ENCODE data around the gene RPS6KA5. TPM values are rescaled to one million over a fixed set of nuclear protein-coding genes. Genes with fewer than 3 reads are reported as not detected.

Gene RPS6KA5
- total and polyA plus RNA-seq, 2 donors (not counting 1 experiment from before 2014, with no cell fraction given), result 6.0 to 34.6 TPM

GRCh38 chr14:91004987-91005386, 55.5 kb downstream of the RPS6KA5 start:
- TF ChIP-seq CTCF (IDR thresholded peaks at IDR 0.05) (no peak), EZH2 (IDR thresholded peaks at IDR 0.05; ENCODE audit: borderline replicate concordance, insufficient read depth, low read depth, low read length, poor library complexity, severe bottlenecking) (no peak)
- Histone ChIP-seq H3K4me1 (ENCODE audit: control insufficient read depth in 2 of 2, insufficient read depth in 2 of 2, low read length in 2 of 2) (peaks cover 31 to 35% of the 10 kb centered on the region in 2 donors), H2AFZ (ENCODE audit: insufficient read depth, low read depth, low read length, poor library complexity, severe bottlenecking) (no peak overlapping the region), H3K9me3 (ENCODE audit: control extremely low read depth in 1 of 3, control insufficient read depth in 2 of 3, insufficient read depth in 1 of 3, low read length in 2 of 3) (no peaks in the 10 kb centered on the region), H3K36me3 (replicated peaks in 1 of 2; ENCODE audit: control extremely low read depth in 1 of 2, control insufficient read depth in 1 of 2, extremely low read depth in 1 of 2, insufficient read depth in 2 of 2, low read length in 1 of 2) (no peaks in the 10 kb centered on the region), H3K4me2 (replicated peaks; ENCODE audit: low read depth, low read length, poor library complexity, severe bottlenecking) (no peak overlapping the region), H3K9ac (ENCODE audit: low read length) (no peak overlapping the region), H3K27ac (ENCODE audit: low read length in 2 of 2) (no peak overlapping the region), H3K4me3 (ENCODE audit: control extremely low read depth in 1 of 5, extremely low read depth in 1 of 5, insufficient read depth in 1 of 5, low read depth in 2 of 5, low read length in 4 of 5) (no peak overlapping the region), H3K79me2 (ENCODE audit: control insufficient read depth, insufficient read depth, low read length) (peaks cover 79% of the 10 kb centered on the region), H4K20me1 (ENCODE audit: control insufficient read depth, insufficient read depth, low read length, poor library complexity, severe bottlenecking) (no peaks in the 10 kb centered on the region), H3K27me3 (replicated peaks in 1 of 4; ENCODE audit: control extremely low read depth in 1 of 4, control insufficient read depth in 3 of 4, insufficient read depth in 4 of 4, low read length in 3 of 4) (no peaks in the 10 kb centered on the region)
- ChIA-PET POLR2A (no interaction called here), CTCF (interaction anchor here (0.8 to 1.2 kb wide), 2 partner anchors 20 to 172 kb away, joined by 3 to 4 read pairs; no protein-coding TSS in a partner anchor)
- Mint-ChIP-seq H3K9me3 (ENCODE audit: insufficient read depth) (no peaks in the 10 kb centered on the region), H3K27me3 (no peaks in the 10 kb centered on the region), H3K4me1 (peaks cover 39% of the 10 kb centered on the region), H3K27ac (no peak overlapping the region), H3K4me3 (no peak overlapping the region)
- no peak for ATAC-seq (ENCODE audit: low read depth)
- intact Hi-C loops (cut with micrococcal nuclease), result loop anchor here (5.0 to 10.0 kb wide), 2 partner anchors 310 to 412 kb away; partner anchors contain the start of gene CCDC88C
- DNase-seq, result no peak

GRCh38 chr14:90999299-90999698, 61.1 kb downstream of the RPS6KA5 start:
- Mint-ChIP-seq H3K9me3 (ENCODE audit: insufficient read depth) (no peaks in the 10 kb centered on the region), H3K27ac (peak overlapping the region; percentile 73), H3K27me3 (no peaks in the 10 kb centered on the region), H3K4me3 (no peak overlapping the region), H3K4me1 (peaks cover 38% of the 10 kb centered on the region)
- no peaks in the 10 kb centered on the region for H3K27me3 ChIP-seq (replicated peaks in 1 of 4; ENCODE audit: control extremely low read depth in 1 of 4, control insufficient read depth in 3 of 4, insufficient read depth in 4 of 4, low read length in 3 of 4)
- H4K20me1 ChIP-seq (ENCODE audit: control insufficient read depth, insufficient read depth, low read length, poor library complexity, severe bottlenecking), result no peaks in the 10 kb centered on the region
- H3K27ac ChIP-seq (ENCODE audit: low read length in 2 of 2), result no peak overlapping the region
- peaks cover 0 to 9% of the 10 kb centered on the region in 2 experiments for H3K36me3 ChIP-seq (replicated peaks in 1 of 2; ENCODE audit: control extremely low read depth in 1 of 2, control insufficient read depth in 1 of 2, extremely low read depth in 1 of 2, insufficient read depth in 2 of 2, low read length in 1 of 2)
- H3K4me3 ChIP-seq (ENCODE audit: control extremely low read depth in 1 of 5, extremely low read depth in 1 of 5, insufficient read depth in 1 of 5, low read depth in 2 of 5, low read length in 4 of 5), result no peak overlapping the region
- DNase-seq, result no peak
- H3K9me3 ChIP-seq (ENCODE audit: control extremely low read depth in 1 of 3, control insufficient read depth in 2 of 3, insufficient read depth in 1 of 3, low read length in 2 of 3), result peaks cover 0 to 7% (median 2%) of the 10 kb centered on the region in 3 donors
- WGBS (ENCODE audit: insufficient coverage), result 98% methylated on average over 4 of the region's 4 CpGs
- ATAC-seq (ENCODE audit: low read depth), result no peak
- ChIA-PET POLR2A (interaction anchor here (1.5 kb wide), 1 partner anchor 61 kb away, joined by 4 read pairs; the partner anchor contains the start of gene RPS6KA5), CTCF (interaction anchor here (0.6 kb wide), 1 partner anchor 14 kb away, joined by 3 read pairs; no protein-coding TSS in a partner anchor)
- intact Hi-C loops (cut with micrococcal nuclease), result no loop called here
- no peak overlapping the region for H3K4me2 ChIP-seq (replicated peaks; ENCODE audit: low read depth, low read length, poor library complexity, severe bottlenecking)
- H3K9ac ChIP-seq (ENCODE audit: low read length), result no peak overlapping the region
- peaks cover 21 to 26% of the 10 kb centered on the region in 2 donors for H3K4me1 ChIP-seq (ENCODE audit: control insufficient read depth in 2 of 2, insufficient read depth in 2 of 2, low read length in 2 of 2)
- no peak for TF ChIP-seq CTCF (IDR thresholded peaks at IDR 0.05)
- no peak for TF ChIP-seq EZH2 (IDR thresholded peaks at IDR 0.05; ENCODE audit: borderline replicate concordance, insufficient read depth, low read depth, low read length, poor library complexity, severe bottlenecking)
- H3K79me2 ChIP-seq (ENCODE audit: control insufficient read depth, insufficient read depth, low read length), result peaks cover 51% of the 10 kb centered on the region
- no peak overlapping the region for H2AFZ ChIP-seq (ENCODE audit: insufficient read depth, low read depth, low read length, poor library complexity, severe bottlenecking)
